ENCODE results near the gene GLCCI1. TPM values are rescaled to one million over a fixed set of nuclear protein-coding genes. Genes with fewer than 3 reads are reported as not detected.

Gene GLCCI1
- total RNA-seq, 4 donors from 2014 or later, result 1.5 to 9.9 (median 5.6) TPM

DNA sequence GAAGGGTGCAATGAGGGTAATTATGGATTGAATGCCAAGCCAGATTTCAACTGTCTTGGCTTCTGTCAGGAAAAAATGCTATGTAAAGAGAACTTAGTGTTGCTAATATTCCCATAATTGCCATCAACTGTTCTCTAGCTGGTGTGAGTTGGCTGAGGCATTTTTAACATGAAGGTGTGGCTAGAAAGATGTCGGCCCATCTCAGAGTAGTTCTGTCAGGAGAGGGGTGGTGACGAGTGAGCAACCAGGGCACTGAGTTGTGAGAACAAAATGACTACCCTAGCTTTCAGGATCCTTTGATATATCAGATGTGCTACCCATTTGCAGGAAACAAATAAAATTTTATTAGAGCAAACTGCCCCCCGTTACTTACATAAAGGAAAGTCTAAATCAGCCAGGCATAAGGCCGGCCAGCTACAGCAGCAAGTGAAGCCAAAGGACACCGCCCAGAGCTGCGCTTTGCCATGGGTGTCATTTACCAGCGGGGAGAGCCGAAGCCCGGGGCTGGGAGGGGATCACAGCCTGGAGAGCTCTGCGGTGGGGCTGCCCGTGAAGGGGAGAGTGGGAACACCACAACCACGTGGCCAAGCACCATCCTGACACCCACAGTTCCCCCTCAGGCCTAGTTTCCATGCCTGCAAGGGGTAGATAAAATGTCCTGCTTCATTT, 151.9 kb downstream of the GLCCI1 start:
- Histone ChIP-seq H3K9me3 (no peaks in the 10 kb centered on the region), H3K4me3 (no peak overlapping the region), H3K27ac (no peak overlapping the region), H3K27me3 (no peaks in the 10 kb centered on the region), H3K4me1 (peaks cover 0 to 7% (median 0%) of the 10 kb centered on the region in 3 donors), H3K36me3 (no peaks in the 10 kb centered on the region)
- DNase-seq, result no peak
- 74 to 86% methylated on average over 7 to 12 of the region's 12 CpGs for WGBS, 2 donors
- intact Hi-C loops (cut with DNase I), result no loop called here
- no peak for TF ChIP-seq POLR2A (IDR thresholded peaks at IDR 0.05)
- TF ChIP-seq, protein P1, sequence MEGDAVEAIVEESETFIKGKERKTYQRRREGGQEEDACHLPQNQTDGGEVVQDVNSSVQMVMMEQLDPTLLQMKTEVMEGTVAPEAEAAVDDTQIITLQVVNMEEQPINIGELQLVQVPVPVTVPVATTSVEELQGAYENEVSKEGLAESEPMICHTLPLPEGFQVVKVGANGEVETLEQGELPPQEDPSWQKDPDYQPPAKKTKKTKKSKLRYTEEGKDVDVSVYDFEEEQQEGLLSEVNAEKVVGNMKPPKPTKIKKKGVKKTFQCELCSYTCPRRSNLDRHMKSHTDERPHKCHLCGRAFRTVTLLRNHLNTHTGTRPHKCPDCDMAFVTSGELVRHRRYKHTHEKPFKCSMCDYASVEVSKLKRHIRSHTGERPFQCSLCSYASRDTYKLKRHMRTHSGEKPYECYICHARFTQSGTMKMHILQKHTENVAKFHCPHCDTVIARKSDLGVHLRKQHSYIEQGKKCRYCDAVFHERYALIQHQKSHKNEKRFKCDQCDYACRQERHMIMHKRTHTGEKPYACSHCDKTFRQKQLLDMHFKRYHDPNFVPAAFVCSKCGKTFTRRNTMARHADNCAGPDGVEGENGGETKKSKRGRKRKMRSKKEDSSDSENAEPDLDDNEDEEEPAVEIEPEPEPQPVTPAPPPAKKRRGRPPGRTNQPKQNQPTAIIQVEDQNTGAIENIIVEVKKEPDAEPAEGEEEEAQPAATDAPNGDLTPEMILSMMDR (IDR thresholded peaks at IDR 0.05), result no peak

DNA sequence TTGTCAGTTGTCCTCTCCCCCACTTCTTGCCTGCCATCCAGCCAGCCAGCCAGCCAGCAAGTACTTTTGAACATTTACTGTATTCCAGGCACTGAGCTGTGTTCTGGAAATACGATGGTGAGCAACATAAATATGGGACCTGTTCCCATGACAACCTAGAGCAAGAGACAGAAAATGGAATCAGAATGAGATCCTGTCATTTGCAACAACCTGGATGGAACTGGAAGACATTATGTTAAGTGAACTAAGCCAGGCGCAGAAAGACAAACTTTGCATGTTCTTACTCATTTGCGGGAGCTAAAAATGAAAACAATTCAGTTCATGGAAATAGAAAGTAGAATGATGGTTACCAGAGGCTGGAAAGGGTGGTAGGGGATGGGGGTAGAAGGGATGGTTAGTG, 152.6 kb downstream of the GLCCI1 start:
- no peaks in the 10 kb centered on the region for H3K9me3 ChIP-seq
- H3K4me3 ChIP-seq, result no peak overlapping the region
- TF ChIP-seq POLR2A (IDR thresholded peaks at IDR 0.05), result no peak
- TF ChIP-seq, protein P1 (IDR thresholded peaks at IDR 0.05), result no peak
- WGBS, 2 donors, result 65 to 80% methylated on average over 2 to 3 of the region's 3 CpGs
- no peak overlapping the region for H3K27ac ChIP-seq
- no peaks in the 10 kb centered on the region for H3K27me3 ChIP-seq
- no peaks in the 10 kb centered on the region for H3K36me3 ChIP-seq
- intact Hi-C loops (cut with DNase I), result no loop called here
- peaks cover 0 to 7% (median 0%) of the 10 kb centered on the region in 3 donors for H3K4me1 ChIP-seq
- DNase-seq, result no peak

DNA sequence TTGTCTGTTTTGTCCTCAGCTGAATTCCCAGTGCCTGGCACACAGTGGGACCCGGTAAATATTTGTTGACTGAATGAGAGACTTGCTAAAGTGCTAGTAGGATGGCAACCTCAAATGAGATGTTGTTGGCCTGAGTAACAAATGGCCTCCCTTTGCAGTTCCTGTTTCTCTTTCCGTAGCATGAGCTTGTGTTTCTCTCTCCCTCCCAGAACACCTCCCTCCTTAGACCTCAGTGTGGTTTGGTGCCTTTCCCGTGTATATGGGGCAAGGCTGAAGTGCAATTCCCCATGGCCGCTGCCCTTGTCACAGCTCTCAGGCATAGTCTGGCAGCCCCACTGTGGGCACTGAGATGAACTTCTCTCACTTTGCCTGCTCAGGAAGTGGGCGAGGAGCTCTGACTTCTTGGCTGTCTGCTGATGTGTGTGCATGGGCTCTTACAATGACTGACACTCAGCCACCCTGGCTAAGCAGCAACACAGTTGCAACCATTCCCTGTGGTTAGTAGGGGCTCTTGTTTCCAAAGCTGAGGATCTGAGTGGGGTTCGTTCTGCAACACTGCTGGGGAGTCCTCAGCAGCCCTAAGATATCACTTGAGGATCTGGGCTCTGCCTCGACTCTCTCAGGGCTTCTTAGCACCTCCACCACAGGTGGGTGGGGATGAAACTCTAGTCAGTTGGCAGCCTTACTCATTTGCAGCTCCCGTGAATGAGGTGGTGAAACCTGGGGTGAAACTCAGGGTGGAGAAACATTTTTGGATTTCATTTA, 157.3 kb downstream of the GLCCI1 start:
- Histone ChIP-seq H3K27ac (peak overlapping the region in 2 of 4 donors; percentile 11 to 53), H3K4me1 (peaks cover 0 to 7% (median 0%) of the 10 kb centered on the region in 3 donors), H3K4me3 (no peak overlapping the region), H3K27me3 (no peaks in the 10 kb centered on the region), H3K9me3 (no peaks in the 10 kb centered on the region), H3K36me3 (no peaks in the 10 kb centered on the region)
- peak; percentile 5 for DNase-seq
- TF ChIP-seq POLR2A (IDR thresholded peaks at IDR 0.05), result peak in 1 of 4 donors; percentile 27
- TF ChIP-seq, protein P1 (IDR thresholded peaks at IDR 0.05), result no peak
- intact Hi-C loops (cut with DNase I), result no loop called here
- WGBS, 2 donors, result 44 to 49% methylated on average over 5 to 6 of the region's 8 CpGs

DNA sequence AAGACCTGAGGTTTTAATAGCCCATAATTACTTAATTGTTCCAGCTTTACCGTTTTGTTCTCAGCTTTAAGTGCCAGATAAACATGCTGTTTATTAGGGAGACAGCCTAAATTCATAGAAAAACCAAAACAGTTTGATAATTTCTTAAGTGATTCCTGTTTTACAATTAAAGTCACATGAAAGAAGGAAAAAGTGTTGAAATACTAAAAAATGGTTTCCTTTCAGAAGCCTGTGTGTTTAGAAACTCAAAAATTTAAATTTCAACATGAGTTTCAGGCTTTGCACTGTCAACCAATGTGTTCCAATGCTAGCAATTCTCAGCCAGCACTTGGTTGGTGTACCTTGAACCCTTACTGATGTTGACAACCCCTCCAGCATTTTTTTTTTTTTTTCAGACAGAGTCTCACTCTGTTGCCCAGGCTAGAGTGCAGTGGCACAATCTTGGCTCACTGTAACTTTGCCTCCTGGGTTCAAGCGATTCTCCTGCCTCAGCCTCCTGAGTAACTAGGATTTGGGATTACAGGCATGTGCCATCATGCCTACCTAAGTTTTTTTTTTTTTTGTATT, 158.1 kb downstream of the GLCCI1 start:
- no peak for DNase-seq
- 55 to 81% methylated on average over 2 of the region's 2 CpGs for WGBS, 2 donors
- H3K9me3 ChIP-seq, result no peaks in the 10 kb centered on the region
- TF ChIP-seq, protein P1 (IDR thresholded peaks at IDR 0.05), result no peak
- no peak for TF ChIP-seq POLR2A (IDR thresholded peaks at IDR 0.05)
- H3K36me3 ChIP-seq, result no peaks in the 10 kb centered on the region
- no peak overlapping the region for H3K27ac ChIP-seq
- H3K4me1 ChIP-seq, result peaks cover 0 to 7% (median 0%) of the 10 kb centered on the region in 3 donors
- H3K4me3 ChIP-seq, result no peak overlapping the region
- H3K27me3 ChIP-seq, result no peaks in the 10 kb centered on the region
- intact Hi-C loops (cut with DNase I), result no loop called here

Data from esophagus squamous epithelium (tissue), 5 donors.